ENCODE data around the gene CTNNB1. TPM values are rescaled to one million over a fixed set of nuclear protein-coding genes. Genes with fewer than 3 reads are reported as not detected.

The CTNNB1 gene
- total RNA-seq, 3 donors from 2014 or later: 419 to 687 (median 617) TPM

DNA sequence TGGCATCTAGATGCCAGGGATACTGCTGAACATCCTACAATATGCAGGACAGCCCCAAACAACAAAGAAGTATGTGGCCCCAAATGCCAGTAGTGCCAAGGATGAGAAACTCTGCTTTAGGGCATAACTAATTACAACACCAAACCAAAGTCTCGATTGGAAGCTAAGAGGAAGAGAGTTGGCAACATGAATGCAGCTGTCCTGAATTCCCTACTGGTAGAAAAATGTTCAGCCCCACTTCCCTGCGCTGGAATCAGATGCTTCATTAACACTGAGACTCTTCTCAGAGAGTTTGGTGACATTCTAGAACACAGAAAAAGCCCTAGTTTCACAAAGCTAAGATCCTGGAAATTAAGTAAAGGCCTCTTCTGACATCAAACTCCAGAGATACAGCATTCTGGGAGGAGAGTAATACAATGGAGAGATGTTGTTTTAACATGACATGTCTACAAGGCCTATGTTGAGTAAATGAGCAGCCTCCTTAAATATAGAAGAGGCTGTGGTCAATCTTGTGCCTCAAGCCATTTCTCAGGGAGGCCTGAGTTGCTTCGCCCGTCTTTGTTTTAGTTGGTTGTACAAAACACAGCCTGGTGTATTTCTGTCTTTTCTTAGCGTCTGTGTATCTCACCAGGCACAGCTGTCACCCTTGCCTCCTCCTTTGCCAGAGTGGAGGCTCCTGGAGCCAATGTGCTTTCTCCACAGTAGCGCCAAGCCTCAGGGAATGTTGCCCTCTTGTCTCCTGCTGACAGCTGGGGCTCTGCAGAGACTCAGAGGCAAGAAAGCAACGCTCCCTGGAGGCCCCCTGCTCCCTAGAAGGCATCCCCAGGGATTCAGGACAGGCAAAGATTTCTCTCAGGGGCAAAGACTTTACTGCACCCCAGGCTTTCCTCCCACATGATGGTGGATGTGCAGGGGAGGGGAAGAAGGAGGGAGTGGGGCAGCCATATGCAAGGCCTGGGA lies 25.1 kb upstream of the CTNNB1 start:
- H3K9me3 ChIP-seq: no peaks in the 10 kb centered on the region
- H3K27ac ChIP-seq: no peak overlapping the region
- H3K36me3 ChIP-seq: no peaks in the 10 kb centered on the region
- no peaks in the 10 kb centered on the region for H3K27me3 ChIP-seq
- TF ChIP-seq POLR2A (IDR thresholded peaks at IDR 0.05) (no peak), CTCF (IDR thresholded peaks at IDR 0.05) (no peak), POLR2AphosphoS5 (IDR thresholded peaks at IDR 0.05) (no peak)
- no peak overlapping the region for H3K4me3 ChIP-seq
- H3K4me1 ChIP-seq: no peaks in the 10 kb centered on the region
- intact Hi-C loops (cut with DNase I; ENCODE audit: low total_unique reads): no loop called here
- DNase-seq (ENCODE audit: low spot score in 2 of 2): no peak

GRCh38 chr3:41175365-41175764 lies 23.9 kb upstream of the CTNNB1 start:
- intact Hi-C loops (cut with DNase I; ENCODE audit: low total_unique reads): no loop called here
- no peaks in the 10 kb centered on the region for H3K9me3 ChIP-seq
- H3K36me3 ChIP-seq: no peaks in the 10 kb centered on the region
- TF ChIP-seq CTCF (IDR thresholded peaks at IDR 0.05): no peak
- no peak for TF ChIP-seq POLR2A (IDR thresholded peaks at IDR 0.05)
- TF ChIP-seq POLR2AphosphoS5 (IDR thresholded peaks at IDR 0.05): no peak
- no peaks in the 10 kb centered on the region for H3K27me3 ChIP-seq
- no peak for DNase-seq (ENCODE audit: low spot score in 2 of 2)
- H3K4me3 ChIP-seq: no peak overlapping the region
- no peaks in the 10 kb centered on the region for H3K4me1 ChIP-seq
- H3K27ac ChIP-seq: no peak overlapping the region

DNA sequence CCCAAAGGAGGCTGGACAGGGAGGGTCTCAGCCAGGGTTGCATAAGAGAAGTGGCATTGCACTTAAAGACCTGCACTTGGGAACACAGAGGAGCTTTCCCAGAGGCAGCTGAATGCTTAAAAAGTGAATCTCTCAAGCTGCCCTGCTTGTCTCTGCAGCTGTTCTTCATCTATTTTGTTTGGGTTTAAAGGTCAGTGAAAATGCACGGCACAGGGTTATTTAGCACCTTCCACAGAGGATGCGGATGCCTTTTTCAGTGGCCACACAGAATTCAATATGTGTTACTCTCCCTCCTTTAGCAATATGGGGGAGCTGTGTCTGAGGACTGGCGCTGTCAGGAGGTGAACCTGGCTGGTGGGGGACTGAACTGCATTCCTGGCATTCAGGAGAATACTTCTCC lies 22.7 kb upstream of the CTNNB1 start:
- Histone ChIP-seq H3K36me3 (no peaks in the 10 kb centered on the region), H3K9me3 (no peaks in the 10 kb centered on the region), H3K27ac (no peak overlapping the region), H3K4me1 (no peaks in the 10 kb centered on the region), H3K4me3 (no peak overlapping the region), H3K27me3 (no peaks in the 10 kb centered on the region)
- intact Hi-C loops (cut with DNase I; ENCODE audit: low total_unique reads): no loop called here
- TF ChIP-seq CTCF (IDR thresholded peaks at IDR 0.05) (no peak), POLR2A (IDR thresholded peaks at IDR 0.05) (no peak), POLR2AphosphoS5 (IDR thresholded peaks at IDR 0.05) (no peak)
- no peak for DNase-seq (ENCODE audit: low spot score in 2 of 2)

DNA sequence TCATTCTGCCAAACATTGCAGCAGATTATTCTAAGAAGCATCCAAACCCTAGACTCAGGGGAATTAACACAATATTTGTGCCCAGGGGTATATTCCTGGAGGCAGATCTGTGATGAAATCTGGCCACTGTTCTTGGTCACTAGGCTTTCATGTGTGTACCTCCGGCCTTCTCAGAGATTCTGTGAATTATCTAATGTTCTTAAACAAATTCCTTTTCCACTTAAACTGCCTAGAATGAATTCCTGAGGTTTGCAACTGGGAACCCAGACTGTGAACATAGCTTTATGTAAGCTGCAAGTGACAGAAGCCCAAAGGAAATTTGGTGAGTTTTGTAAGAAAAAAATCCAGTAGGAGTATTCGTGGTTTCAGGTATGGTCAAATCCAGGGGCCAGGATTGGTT lies 20.7 kb upstream of the CTNNB1 start:
- no peak overlapping the region for H3K4me3 ChIP-seq
- no peaks in the 10 kb centered on the region for H3K27me3 ChIP-seq
- H3K9me3 ChIP-seq: no peaks in the 10 kb centered on the region
- no peak overlapping the region for H3K27ac ChIP-seq
- no peaks in the 10 kb centered on the region for H3K36me3 ChIP-seq
- intact Hi-C loops (cut with DNase I; ENCODE audit: low total_unique reads): no loop called here
- no peak for DNase-seq (ENCODE audit: low spot score in 2 of 2)
- H3K4me1 ChIP-seq: no peaks in the 10 kb centered on the region
- TF ChIP-seq POLR2A (IDR thresholded peaks at IDR 0.05): no peak
- TF ChIP-seq CTCF (IDR thresholded peaks at IDR 0.05): no peak
- no peak for TF ChIP-seq POLR2AphosphoS5 (IDR thresholded peaks at IDR 0.05)

- no peaks in the 10 kb centered on the region for H3K4me1 ChIP-seq
- H3K27me3 ChIP-seq: no peaks in the 10 kb centered on the region
- TF ChIP-seq POLR2A (IDR thresholded peaks at IDR 0.05): no peak
- no peak for TF ChIP-seq CTCF (IDR thresholded peaks at IDR 0.05)
- no peak for TF ChIP-seq POLR2AphosphoS5 (IDR thresholded peaks at IDR 0.05)
- H3K4me3 ChIP-seq: no peak overlapping the region
- no peak overlapping the region for H3K27ac ChIP-seq
- no peaks in the 10 kb centered on the region for H3K36me3 ChIP-seq
- intact Hi-C loops (cut with DNase I; ENCODE audit: low total_unique reads): no loop called here
- DNase-seq (ENCODE audit: low spot score in 2 of 2): no peak
- H3K9me3 ChIP-seq: no peaks in the 10 kb centered on the region
Measured at GRCh38 chr3:41180396-41180795, 18.9 kb upstream of the CTNNB1 start.

Measured in breast epithelium (tissue), 4 donors.